SK-N-MC (cell line): ENCODE results near the gene GPC6.
"Not testable (repeated sequence)": the region's sequence is repeated elsewhere in the genome, so short reads cannot be mapped to it uniquely, and the experiment has no call there.

Experiments
- EZH2 ChIP-seq: fragments of 200-600 bp; sonication (generic); IDR thresholded peaks from one replicate; pipeline ENCODE4 v1.6.1; 2017; ENCODE audit warnings: antibody characterized with exemption
- FOXP2 ChIP-seq: optimal IDR thresholded peaks from 2 replicates; pipeline ENCODE3; 2011; ENCODE audit warnings: mild to moderate bottlenecking, moderate library complexity; ENCODE audit not compliant: insufficient read depth; ENCODE audit errors: extremely low read length, control extremely low read depth

DNA sequence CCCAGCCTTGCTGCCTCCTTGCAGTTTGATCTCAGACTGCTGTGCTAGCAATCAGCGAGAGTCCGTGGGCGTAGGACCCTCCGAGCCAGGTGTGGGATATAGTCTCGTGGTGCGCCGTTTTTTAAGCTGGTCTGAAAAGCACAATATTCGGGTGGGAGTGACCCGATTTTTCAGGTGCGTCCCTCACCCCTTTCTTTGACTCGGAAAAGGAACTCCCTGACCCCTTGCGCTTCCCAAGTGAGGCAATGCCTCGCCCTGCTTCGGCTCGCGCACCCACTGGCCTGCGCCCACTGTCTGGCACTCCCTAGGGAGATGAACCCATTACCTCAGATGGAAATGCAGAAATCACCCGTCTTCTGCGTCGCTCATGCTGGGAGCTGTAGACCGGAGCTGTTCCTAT, 269.5 kb downstream of the GPC6 start:
- TF ChIP-seq EZH2, FOXP2: not testable (repeated sequence)
